GM21737 (cell line): ENCODE measurements around the gene SPATC1L.

Experiments used
- ATAC-seq: cut with Tn5 transposase; IDR thresholded peaks from one replicate; pipeline ENCODE4 v1.9.1; 2021; ENCODE audit warnings: mild to moderate bottlenecking, moderate library complexity; ENCODE audit not compliant: unreplicated experiment

Gene SPATC1L

GRCh38 chr21:46137908-46138307, 46.4 kb downstream of the SPATC1L start:
- ATAC-seq: no peak

- ATAC-seq: no peak
Measured at GRCh38 chr21:46136739-46137349, 47.4 kb downstream of the SPATC1L start.

- ATAC-seq: no peak
Measured at GRCh38 chr21:46135782-46136395, 48.4 kb downstream of the SPATC1L start.

- no peak for ATAC-seq
Measured at GRCh38 chr21:46131838-46132651, 52.2 kb downstream of the SPATC1L start.

GRCh38 chr21:46131588-46131837, 52.7 kb downstream of the SPATC1L start:
- no peak for ATAC-seq

GRCh38 chr21:46130831-46131587, 53.2 kb downstream of the SPATC1L start:
- ATAC-seq: no peak

- no peak for ATAC-seq
Measured at GRCh38 chr21:46129846-46130651, 54.2 kb downstream of the SPATC1L start.

GRCh38 chr21:46128933-46129571, 55.2 kb downstream of the SPATC1L start:
- ATAC-seq: no peak

GRCh38 chr21:46128106-46128932, 55.9 kb downstream of the SPATC1L start:
- ATAC-seq: no peak

GRCh38 chr21:46127239-46128105, 56.8 kb downstream of the SPATC1L start:
- ATAC-seq: no peak

GRCh38 chr21:46126309-46127238, 57.7 kb downstream of the SPATC1L start:
- ATAC-seq: no peak

- no peak for ATAC-seq
Measured at GRCh38 chr21:46125846-46126301, 58.4 kb downstream of the SPATC1L start.

GRCh38 chr21:46124926-46125845, 59.1 kb downstream of the SPATC1L start:
- ATAC-seq: no peak

- ATAC-seq: no peak
Measured at GRCh38 chr21:46124083-46124925, 60.0 kb downstream of the SPATC1L start.
